Measurements from ENCODE around the gene MRPL3.
A peak's percentile ranks its signal among the peaks of the same experiment; 100 is the strongest.

The MRPL3 gene

DNA sequence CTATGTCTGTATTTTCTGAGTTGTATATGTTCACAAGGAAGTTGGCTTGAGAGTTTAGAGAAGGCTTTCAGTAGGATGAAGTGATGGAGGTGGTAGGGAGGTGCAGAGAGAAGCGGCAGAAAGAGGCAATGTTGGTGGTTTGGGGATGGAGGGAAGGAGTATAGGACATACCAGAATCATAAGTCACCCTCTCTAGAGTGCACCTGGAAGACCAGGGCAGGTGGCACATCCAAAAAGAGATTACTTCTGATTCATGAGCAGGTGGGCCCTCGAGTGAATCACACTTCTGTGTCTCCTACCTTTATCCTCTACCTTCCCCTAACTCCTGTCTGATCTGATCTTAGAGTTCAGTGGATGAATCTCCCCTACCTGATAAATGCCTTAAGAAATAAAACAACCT is 41.8 kb upstream of the MRPL3 start:
- no peak overlapping the region for H3K4me3 ChIP-seq (ENCODE audit: low read length)
- DNase-seq (ENCODE audit: low read depth), result no peak
- TF ChIP-seq, protein P1, sequence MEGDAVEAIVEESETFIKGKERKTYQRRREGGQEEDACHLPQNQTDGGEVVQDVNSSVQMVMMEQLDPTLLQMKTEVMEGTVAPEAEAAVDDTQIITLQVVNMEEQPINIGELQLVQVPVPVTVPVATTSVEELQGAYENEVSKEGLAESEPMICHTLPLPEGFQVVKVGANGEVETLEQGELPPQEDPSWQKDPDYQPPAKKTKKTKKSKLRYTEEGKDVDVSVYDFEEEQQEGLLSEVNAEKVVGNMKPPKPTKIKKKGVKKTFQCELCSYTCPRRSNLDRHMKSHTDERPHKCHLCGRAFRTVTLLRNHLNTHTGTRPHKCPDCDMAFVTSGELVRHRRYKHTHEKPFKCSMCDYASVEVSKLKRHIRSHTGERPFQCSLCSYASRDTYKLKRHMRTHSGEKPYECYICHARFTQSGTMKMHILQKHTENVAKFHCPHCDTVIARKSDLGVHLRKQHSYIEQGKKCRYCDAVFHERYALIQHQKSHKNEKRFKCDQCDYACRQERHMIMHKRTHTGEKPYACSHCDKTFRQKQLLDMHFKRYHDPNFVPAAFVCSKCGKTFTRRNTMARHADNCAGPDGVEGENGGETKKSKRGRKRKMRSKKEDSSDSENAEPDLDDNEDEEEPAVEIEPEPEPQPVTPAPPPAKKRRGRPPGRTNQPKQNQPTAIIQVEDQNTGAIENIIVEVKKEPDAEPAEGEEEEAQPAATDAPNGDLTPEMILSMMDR (conservative IDR thresholded peaks at IDR 0.05; ENCODE audit: low read length), result no peak

DNA sequence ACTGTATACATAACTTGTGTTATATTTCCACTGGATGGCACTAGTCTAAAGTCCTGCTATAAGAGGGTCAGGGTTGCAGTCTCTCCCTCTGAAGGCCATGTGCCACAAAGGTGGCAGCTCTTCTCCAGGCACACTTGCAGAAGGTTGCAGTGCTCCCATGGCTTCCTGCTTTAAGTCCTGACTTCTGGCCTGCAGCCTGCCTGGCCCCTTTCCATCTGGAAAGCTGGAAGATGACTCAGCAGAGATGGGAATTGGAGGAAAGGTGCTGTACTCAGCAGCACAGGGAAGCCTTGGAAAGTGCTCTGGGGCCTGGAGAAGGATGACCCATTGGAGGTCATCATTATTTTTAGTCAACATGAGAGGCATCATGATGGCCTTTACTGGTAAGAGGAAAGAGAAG is 40.9 kb upstream of the MRPL3 start:
- peak; percentile 88 for DNase-seq (ENCODE audit: low read depth)
- TF ChIP-seq, protein P1 (conservative IDR thresholded peaks at IDR 0.05; ENCODE audit: low read length), result no peak; the same call in 1 of the 2 replicates
- H3K4me3 ChIP-seq (ENCODE audit: low read length), result no peak overlapping the region

DNA sequence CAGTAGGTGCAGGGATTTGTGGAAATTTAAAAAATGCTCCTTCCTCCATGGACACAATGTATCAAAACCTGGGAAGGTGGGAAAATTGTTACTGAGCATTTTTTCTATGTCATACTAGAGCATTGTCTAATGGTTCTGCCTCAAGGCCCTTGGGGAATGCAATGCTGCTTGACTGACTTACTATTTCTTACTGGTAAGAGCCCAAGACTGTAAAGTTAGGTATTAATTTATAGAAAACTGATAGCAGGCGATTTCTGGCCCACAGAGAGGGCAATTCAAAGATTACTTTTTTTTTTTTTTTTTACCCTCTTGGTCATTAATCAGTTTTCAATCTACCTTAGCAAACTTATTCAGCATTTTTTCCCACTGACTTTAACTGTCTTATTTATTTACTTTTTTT is 38.5 kb upstream of the MRPL3 start:
- TF ChIP-seq, protein P1 (conservative IDR thresholded peaks at IDR 0.05; ENCODE audit: low read length), result no peak
- no peak overlapping the region for H3K4me3 ChIP-seq (ENCODE audit: low read length)
- no peak for DNase-seq (ENCODE audit: low read depth)

DNA sequence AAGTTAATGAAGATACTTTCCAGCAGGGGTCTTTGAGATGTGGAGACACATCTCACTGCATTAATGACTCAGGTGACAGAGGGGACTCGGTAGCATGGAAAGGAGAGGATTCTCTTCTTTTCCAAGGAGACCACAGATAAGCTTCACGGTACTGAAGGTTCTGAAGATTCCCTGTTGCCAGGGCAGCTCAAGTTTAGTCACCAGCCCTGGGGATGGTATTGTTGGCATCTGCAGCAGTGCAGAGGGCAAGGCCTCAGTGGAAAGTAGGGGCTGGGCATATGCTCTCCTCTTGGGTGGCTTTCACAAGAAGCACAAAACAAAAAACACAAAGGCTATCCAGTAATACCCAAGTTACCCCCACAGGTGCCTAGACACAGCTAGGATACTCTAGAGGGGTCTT is 38.0 kb upstream of the MRPL3 start:
- H3K4me3 ChIP-seq (ENCODE audit: low read length), result no peak overlapping the region
- no peak for DNase-seq (ENCODE audit: low read depth)
- TF ChIP-seq, protein P1 (conservative IDR thresholded peaks at IDR 0.05; ENCODE audit: low read length), result no peak

DNA sequence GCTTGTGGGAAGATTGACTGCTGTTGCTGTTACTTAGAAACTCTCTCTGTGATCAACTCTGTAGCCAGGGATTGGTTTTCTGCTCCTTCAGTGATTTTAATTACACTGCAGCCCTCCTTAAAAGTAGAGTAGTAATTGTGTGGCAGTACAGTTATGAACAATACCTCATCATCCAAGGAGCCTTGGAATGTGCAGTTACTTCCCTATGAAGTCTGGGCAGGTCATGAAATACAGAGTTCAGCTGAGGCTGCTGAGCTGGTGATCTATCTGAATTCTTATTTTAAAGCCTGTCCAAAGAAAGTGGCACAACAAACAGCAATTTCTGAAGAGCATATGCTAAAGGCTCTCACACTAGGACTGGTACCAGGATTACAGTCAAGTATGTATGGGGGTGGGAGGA is 37.4 kb upstream of the MRPL3 start:
- TF ChIP-seq, protein P1 (conservative IDR thresholded peaks at IDR 0.05; ENCODE audit: low read length), result no peak
- DNase-seq (ENCODE audit: low read depth), result peak; percentile 44
- no peak overlapping the region for H3K4me3 ChIP-seq (ENCODE audit: low read length)

DNA sequence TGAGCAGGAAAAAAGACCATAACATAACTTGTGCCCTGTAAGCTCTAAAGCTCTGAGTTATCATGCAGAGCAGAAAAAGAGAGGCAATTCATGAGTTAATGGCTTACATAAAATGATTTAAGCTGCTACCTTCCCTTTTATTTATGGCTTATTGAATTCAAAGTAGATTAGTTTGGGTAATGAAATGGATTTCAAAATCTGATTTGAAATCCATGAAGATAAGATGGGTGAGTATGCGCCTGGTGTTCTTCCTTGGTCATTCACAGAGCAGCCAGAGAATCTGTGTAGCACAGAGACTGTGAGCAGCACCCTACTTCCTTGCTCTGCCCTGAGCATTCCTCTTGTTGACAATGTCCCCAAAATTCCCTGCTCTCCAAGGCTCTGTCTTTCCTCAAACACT is 36.2 kb upstream of the MRPL3 start:
- TF ChIP-seq, protein P1 (conservative IDR thresholded peaks at IDR 0.05; ENCODE audit: low read length), result no peak
- no peak overlapping the region for H3K4me3 ChIP-seq (ENCODE audit: low read length)
- no peak for DNase-seq (ENCODE audit: low read depth)

DNA sequence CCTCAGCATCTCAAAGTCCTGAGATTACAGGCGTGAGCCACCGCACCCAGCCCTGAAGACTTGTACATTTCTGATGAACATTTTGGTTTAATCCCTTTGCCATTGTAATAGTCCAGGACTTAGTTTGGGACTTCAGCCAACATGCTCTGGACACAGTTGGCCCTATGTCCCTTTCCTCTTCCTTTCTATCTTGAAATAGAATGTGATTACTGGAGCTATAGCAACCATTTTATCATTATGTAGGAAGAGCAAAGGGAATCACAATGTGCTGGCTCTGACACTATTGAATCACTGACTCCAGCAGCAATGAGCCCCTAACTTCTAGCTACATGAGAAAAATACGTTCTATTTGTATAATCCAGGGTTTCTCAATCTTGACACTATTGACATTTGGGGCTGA is 34.8 kb upstream of the MRPL3 start:
- DNase-seq (ENCODE audit: low read depth), result no peak
- TF ChIP-seq, protein P1 (conservative IDR thresholded peaks at IDR 0.05; ENCODE audit: low read length), result no peak
- H3K4me3 ChIP-seq (ENCODE audit: low read length), result no peak overlapping the region

All from AG10803 (cell line).